WTC11 (cell line): ENCODE results near the gene CACNG7.

Experiments
- CTCF ChIP-seq: fragments of 200-600 bp; IDR thresholded peaks from 2 replicates; pipeline ENCODE4 v1.8.0; 2022; ENCODE audit warnings: antibody characterized with exemption
- FOXJ3 ChIP-seq: sonication (generic); formaldehyde crosslinking; IDR thresholded peaks from 2 replicates; pipeline ENCODE4 v1.9.0; 2021; ENCODE audit warnings: missing genetic modification reagents, mild to moderate bottlenecking, borderline replicate concordance
- NR1H2 ChIP-seq: sonication (generic); formaldehyde crosslinking; IDR thresholded peaks from 2 replicates; pipeline ENCODE4 v1.9.0; 2021; ENCODE audit warnings: mild to moderate bottlenecking, moderate library complexity, missing genetic modification reagents
- SP1 ChIP-seq: sonication (generic); formaldehyde crosslinking; conservative IDR thresholded peaks from 2 replicates; pipeline ENCODE4 v1.8.1; 2022; ENCODE audit warnings: missing genetic modification reagents
- ZNF232 ChIP-seq: sonication (generic); formaldehyde crosslinking; IDR thresholded peaks from 2 replicates; pipeline ENCODE4 v1.8.0; 2022; ENCODE audit warnings: mild to moderate bottlenecking, missing genetic modification reagents
- TF ChIP-seq, protein P1 (sequence below): sonication (generic); formaldehyde crosslinking; conservative IDR thresholded peaks from 2 replicates; pipeline ENCODE4 v1.8.1; 2023; ENCODE audit warnings: mild to moderate bottlenecking, low read depth, missing genetic modification reagents, moderate library complexity
- TF ChIP-seq, protein P2 (sequence below): sonication (generic); formaldehyde crosslinking; IDR thresholded peaks from 2 replicates; pipeline ENCODE4 v1.8.1; 2022; ENCODE audit warnings: low read depth, missing genetic modification reagents, borderline replicate concordance
- TF ChIP-seq, protein P3 (sequence below): sonication (generic); formaldehyde crosslinking; IDR thresholded peaks from 2 replicates; pipeline ENCODE4 v1.8.1; 2022; ENCODE audit warnings: missing genetic modification reagents, borderline replicate concordance
- TF ChIP-seq, protein P4 (sequence below): sonication (generic); formaldehyde crosslinking; IDR thresholded peaks from 2 replicates; pipeline ENCODE4 v1.8.1; 2023; ENCODE audit warnings: mild to moderate bottlenecking, missing genetic modification reagents, moderate library complexity

DNA sequence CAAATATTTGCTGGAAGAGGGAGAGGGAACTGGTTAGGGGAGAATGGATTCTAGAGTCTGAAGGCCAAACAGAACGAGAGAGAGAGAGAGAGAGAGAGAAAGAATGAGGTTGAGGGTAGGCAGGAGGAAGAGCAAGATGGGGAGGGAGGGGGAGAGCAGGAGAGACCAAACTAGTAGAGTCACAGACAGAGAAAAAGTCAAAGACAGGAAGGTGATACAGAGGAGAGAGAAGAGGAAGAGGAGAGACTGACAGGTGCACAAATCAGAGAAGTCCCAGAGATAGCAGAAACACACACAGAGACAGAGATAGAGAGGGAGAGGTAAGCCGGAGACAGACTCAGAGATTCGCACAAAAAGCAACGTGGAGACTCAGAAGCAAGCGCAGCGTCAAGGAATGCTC is 76.8 kb downstream of the CACNG7 start:
- TF ChIP-seq CTCF = no peak
- TF ChIP-seq FOXJ3 (CRISPR knock-in tag) = no peak
- TF ChIP-seq, protein P1, sequence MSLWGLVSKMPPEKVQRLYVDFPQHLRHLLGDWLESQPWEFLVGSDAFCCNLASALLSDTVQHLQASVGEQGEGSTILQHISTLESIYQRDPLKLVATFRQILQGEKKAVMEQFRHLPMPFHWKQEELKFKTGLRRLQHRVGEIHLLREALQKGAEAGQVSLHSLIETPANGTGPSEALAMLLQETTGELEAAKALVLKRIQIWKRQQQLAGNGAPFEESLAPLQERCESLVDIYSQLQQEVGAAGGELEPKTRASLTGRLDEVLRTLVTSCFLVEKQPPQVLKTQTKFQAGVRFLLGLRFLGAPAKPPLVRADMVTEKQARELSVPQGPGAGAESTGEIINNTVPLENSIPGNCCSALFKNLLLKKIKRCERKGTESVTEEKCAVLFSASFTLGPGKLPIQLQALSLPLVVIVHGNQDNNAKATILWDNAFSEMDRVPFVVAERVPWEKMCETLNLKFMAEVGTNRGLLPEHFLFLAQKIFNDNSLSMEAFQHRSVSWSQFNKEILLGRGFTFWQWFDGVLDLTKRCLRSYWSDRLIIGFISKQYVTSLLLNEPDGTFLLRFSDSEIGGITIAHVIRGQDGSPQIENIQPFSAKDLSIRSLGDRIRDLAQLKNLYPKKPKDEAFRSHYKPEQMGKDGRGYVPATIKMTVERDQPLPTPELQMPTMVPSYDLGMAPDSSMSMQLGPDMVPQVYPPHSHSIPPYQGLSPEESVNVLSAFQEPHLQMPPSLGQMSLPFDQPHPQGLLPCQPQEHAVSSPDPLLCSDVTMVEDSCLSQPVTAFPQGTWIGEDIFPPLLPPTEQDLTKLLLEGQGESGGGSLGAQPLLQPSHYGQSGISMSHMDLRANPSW (CRISPR knock-in tag) = no peak
- no peak for TF ChIP-seq NR1H2
- TF ChIP-seq, protein P2, sequence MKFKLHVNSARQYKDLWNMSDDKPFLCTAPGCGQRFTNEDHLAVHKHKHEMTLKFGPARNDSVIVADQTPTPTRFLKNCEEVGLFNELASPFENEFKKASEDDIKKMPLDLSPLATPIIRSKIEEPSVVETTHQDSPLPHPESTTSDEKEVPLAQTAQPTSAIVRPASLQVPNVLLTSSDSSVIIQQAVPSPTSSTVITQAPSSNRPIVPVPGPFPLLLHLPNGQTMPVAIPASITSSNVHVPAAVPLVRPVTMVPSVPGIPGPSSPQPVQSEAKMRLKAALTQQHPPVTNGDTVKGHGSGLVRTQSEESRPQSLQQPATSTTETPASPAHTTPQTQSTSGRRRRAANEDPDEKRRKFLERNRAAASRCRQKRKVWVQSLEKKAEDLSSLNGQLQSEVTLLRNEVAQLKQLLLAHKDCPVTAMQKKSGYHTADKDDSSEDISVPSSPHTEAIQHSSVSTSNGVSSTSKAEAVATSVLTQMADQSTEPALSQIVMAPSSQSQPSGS = no peak
- TF ChIP-seq SP1 (CRISPR knock-in tag) = no peak
- TF ChIP-seq, protein P3, sequence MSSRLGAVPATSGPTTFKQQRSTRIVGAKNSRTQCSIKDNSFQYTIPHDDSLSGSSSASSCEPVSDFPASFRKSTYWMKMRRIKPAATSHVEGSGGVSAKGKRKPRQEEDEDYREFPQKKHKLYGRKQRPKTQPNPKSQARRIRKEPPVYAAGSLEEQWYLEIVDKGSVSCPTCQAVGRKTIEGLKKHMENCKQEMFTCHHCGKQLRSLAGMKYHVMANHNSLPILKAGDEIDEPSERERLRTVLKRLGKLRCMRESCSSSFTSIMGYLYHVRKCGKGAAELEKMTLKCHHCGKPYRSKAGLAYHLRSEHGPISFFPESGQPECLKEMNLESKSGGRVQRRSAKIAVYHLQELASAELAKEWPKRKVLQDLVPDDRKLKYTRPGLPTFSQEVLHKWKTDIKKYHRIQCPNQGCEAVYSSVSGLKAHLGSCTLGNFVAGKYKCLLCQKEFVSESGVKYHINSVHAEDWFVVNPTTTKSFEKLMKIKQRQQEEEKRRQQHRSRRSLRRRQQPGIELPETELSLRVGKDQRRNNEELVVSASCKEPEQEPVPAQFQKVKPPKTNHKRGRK (CRISPR knock-in tag) = no peak
- TF ChIP-seq ZNF232 = no peak
- TF ChIP-seq, protein P4, sequence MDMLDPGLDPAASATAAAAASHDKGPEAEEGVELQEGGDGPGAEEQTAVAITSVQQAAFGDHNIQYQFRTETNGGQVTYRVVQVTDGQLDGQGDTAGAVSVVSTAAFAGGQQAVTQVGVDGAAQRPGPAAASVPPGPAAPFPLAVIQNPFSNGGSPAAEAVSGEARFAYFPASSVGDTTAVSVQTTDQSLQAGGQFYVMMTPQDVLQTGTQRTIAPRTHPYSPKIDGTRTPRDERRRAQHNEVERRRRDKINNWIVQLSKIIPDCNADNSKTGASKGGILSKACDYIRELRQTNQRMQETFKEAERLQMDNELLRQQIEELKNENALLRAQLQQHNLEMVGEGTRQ (CRISPR knock-in tag) = no peak
